IPS-20b (cell line): Measurements from ENCODE around the gene TRIM33.
"Not testable (repeated sequence)": the region's sequence is repeated elsewhere in the genome, so short reads cannot be mapped to it uniquely, and the experiment has no call there.

Experiments used
- H3K27ac ChIP-seq: one replicate; pipeline ENCODE4 v1.5.1; 2013; ENCODE audit warnings: low read length
- H3K27me3 ChIP-seq: 2 replicates; pipeline ENCODE4 v1.6.1; 2013; ENCODE audit warnings: mild to moderate bottlenecking, low read length, inconsistent platforms; ENCODE audit not compliant: insufficient read depth
- H3K36me3 ChIP-seq: 2 replicates; pipeline ENCODE4 v1.6.1; 2013; ENCODE audit warnings: low read depth, mild to moderate bottlenecking, inconsistent platforms, low read length, moderate library complexity; ENCODE audit not compliant: insufficient read depth
- H3K4me1 ChIP-seq: 2 replicates; pipeline ENCODE4 v1.6.1; 2013; ENCODE audit warnings: mild to moderate bottlenecking, control low read depth, inconsistent platforms, low read length, moderate library complexity; ENCODE audit not compliant: insufficient read depth
- H3K4me3 ChIP-seq: 2 replicates; pipeline ENCODE4 v1.5.1; 2013; ENCODE audit warnings: mild to moderate bottlenecking, low read length, inconsistent platforms
- H3K9ac ChIP-seq: 2 replicates; pipeline ENCODE4 v1.6.1; 2013; ENCODE audit warnings: low read depth, mild to moderate bottlenecking, inconsistent platforms, low read length, moderate library complexity
- H3K9me3 ChIP-seq: 2 replicates; pipeline ENCODE4 v1.6.1; 2013; ENCODE audit warnings: mild to moderate bottlenecking, low read depth, low read length, inconsistent platforms; ENCODE audit not compliant: insufficient read depth

Gene TRIM33

GRCh38 chr1:114485286-114485685 is 25.7 kb downstream of the TRIM33 start:
- H3K4me1 ChIP-seq, result peaks cover 3% of the 10 kb centered on the region; the same call in 1 of the 2 replicates
- H3K9me3 ChIP-seq, result no peaks in the 10 kb centered on the region
- H3K27me3 ChIP-seq, result no peaks in the 10 kb centered on the region
- no peak overlapping the region for H3K9ac ChIP-seq
- H3K36me3 ChIP-seq, result no peaks in the 10 kb centered on the region
- H3K4me3 ChIP-seq, result no peak overlapping the region
- no peak overlapping the region for H3K27ac ChIP-seq

GRCh38 chr1:114482585-114482984 is 28.4 kb downstream of the TRIM33 start:
- Histone ChIP-seq H3K9ac (no peak overlapping the region), H3K4me3 (no peak overlapping the region), H3K4me1 (peaks cover 8% of the 10 kb centered on the region; the same call in 1 of the 2 replicates), H3K27ac (no peak overlapping the region), H3K27me3 (no peaks in the 10 kb centered on the region), H3K36me3 (no peaks in the 10 kb centered on the region), H3K9me3 (no peaks in the 10 kb centered on the region)

GRCh38 chr1:114479636-114480035 is 31.4 kb downstream of the TRIM33 start:
- not testable (repeated sequence) for H3K9ac ChIP-seq, H3K27ac ChIP-seq, H3K27me3 ChIP-seq, H3K4me1 ChIP-seq, H3K4me3 ChIP-seq, H3K36me3 ChIP-seq, H3K9me3 ChIP-seq

GRCh38 chr1:114479134-114479533 is 31.9 kb downstream of the TRIM33 start:
- Histone ChIP-seq H3K4me1 (peaks cover 8% of the 10 kb centered on the region; the same call in 1 of the 2 replicates), H3K9me3 (no peaks in the 10 kb centered on the region), H3K36me3 (no peaks in the 10 kb centered on the region), H3K27ac (no peak overlapping the region), H3K9ac (no peak overlapping the region), H3K27me3 (no peaks in the 10 kb centered on the region), H3K4me3 (no peak overlapping the region)

GRCh38 chr1:114473796-114474195 is 37.2 kb downstream of the TRIM33 start:
- H3K4me3 ChIP-seq, result no peak overlapping the region
- no peaks in the 10 kb centered on the region for H3K27me3 ChIP-seq
- H3K36me3 ChIP-seq, result 0 out of 2 replicates have a peak, but pooled peaks cover 7% of the 10 kb centered on the region
- H3K27ac ChIP-seq, result no peak overlapping the region
- H3K9ac ChIP-seq, result no peak overlapping the region
- peaks cover 5% of the 10 kb centered on the region; the same call in 1 of the 2 replicates for H3K4me1 ChIP-seq
- H3K9me3 ChIP-seq, result no peaks in the 10 kb centered on the region

GRCh38 chr1:114472408-114472807 is 38.6 kb downstream of the TRIM33 start:
- Histone ChIP-seq H3K27me3 (no peaks in the 10 kb centered on the region), H3K27ac (no peak overlapping the region), H3K36me3 (0 out of 2 replicates have a peak, but pooled peaks cover 7% of the 10 kb centered on the region), H3K9me3 (no peaks in the 10 kb centered on the region), H3K4me1 (peaks cover 5% of the 10 kb centered on the region; the same call in 1 of the 2 replicates), H3K9ac (no peak overlapping the region), H3K4me3 (no peak overlapping the region)

GRCh38 chr1:114470681-114471080 is 40.3 kb downstream of the TRIM33 start:
- Histone ChIP-seq H3K9me3 (no peaks in the 10 kb centered on the region), H3K4me1 (peaks cover 5% of the 10 kb centered on the region; the same call in 1 of the 2 replicates), H3K27me3 (no peaks in the 10 kb centered on the region), H3K9ac (no peak overlapping the region), H3K4me3 (no peak overlapping the region), H3K27ac (no peak overlapping the region), H3K36me3 (0 out of 2 replicates have a peak, but pooled peaks cover 7% of the 10 kb centered on the region)

GRCh38 chr1:114468710-114469468 is 42.1 kb downstream of the TRIM33 start:
- no peaks in the 10 kb centered on the region for H3K9me3 ChIP-seq
- H3K4me3 ChIP-seq, result no peak overlapping the region
- no peak overlapping the region for H3K27ac ChIP-seq
- 0 out of 2 replicates have a peak, but pooled peaks cover 7% of the 10 kb centered on the region for H3K36me3 ChIP-seq
- peaks cover 15% of the 10 kb centered on the region; the same call in 1 of the 2 replicates for H3K4me1 ChIP-seq
- no peak overlapping the region for H3K9ac ChIP-seq
- no peaks in the 10 kb centered on the region for H3K27me3 ChIP-seq

- no peak overlapping the region for H3K4me3 ChIP-seq
- H3K36me3 ChIP-seq, result peaks cover 7% of the 10 kb centered on the region; the same call in 1 of the 2 replicates
- H3K4me1 ChIP-seq, result peaks cover 15% of the 10 kb centered on the region; the same call in 1 of the 2 replicates
- H3K9me3 ChIP-seq, result no peaks in the 10 kb centered on the region
- no peak overlapping the region for H3K27ac ChIP-seq
- H3K27me3 ChIP-seq, result no peaks in the 10 kb centered on the region
- no peak overlapping the region for H3K9ac ChIP-seq
These were observed 43.0 kb downstream of the TRIM33 start for GRCh38 chr1:114468047-114468446.

- Histone ChIP-seq H3K27ac (no peak overlapping the region), H3K9me3 (no peaks in the 10 kb centered on the region), H3K9ac (no peak overlapping the region), H3K4me3 (no peak overlapping the region), H3K36me3 (peaks cover 12% of the 10 kb centered on the region; the same call in 1 of the 2 replicates), H3K4me1 (peaks cover 15% of the 10 kb centered on the region; the same call in 1 of the 2 replicates), H3K27me3 (no peaks in the 10 kb centered on the region)
These were observed 43.5 kb downstream of the TRIM33 start for GRCh38 chr1:114467491-114467890.

- no peak overlapping the region for H3K4me3 ChIP-seq
- H3K4me1 ChIP-seq, result peaks cover 15% of the 10 kb centered on the region; the same call in 1 of the 2 replicates
- no peaks in the 10 kb centered on the region for H3K27me3 ChIP-seq
- no peak overlapping the region for H3K27ac ChIP-seq
- H3K9me3 ChIP-seq, result no peaks in the 10 kb centered on the region
- peaks cover 22% of the 10 kb centered on the region; the same call in 1 of the 2 replicates for H3K36me3 ChIP-seq
- no peak overlapping the region for H3K9ac ChIP-seq
These were observed 44.5 kb downstream of the TRIM33 start for GRCh38 chr1:114466334-114467014.
